Raji (cell line): Measurements from ENCODE around the gene SLC9A5.

Experiments used
- POLR2A ChIP-seq: IDR thresholded peaks from 2 replicates; pipeline ENCODE4 v1.6.1; 2011; ENCODE audit warnings: low read depth, low read length, control low read depth; ENCODE audit not compliant: insufficient read depth

Gene SLC9A5

DNA sequence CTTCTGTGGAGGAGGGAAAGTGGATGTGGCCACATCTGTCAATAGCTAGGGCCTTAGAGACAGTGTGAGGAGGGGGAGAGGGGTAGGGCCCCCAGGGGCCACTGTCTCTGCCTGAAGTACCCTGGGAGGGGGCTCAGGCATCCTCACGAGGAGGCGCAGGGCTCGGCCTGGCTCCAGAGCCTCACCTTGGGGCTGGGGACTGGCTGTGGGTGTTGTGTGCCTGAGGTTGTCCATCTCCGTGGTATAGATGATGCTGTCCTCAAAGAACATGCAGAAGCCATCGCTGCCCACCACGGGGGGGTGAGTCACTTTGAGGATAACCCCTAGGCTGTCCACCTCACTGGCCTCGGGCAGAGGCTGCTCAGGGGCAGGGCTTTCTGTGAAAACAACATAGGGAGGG lies 42.7 kb downstream of the SLC9A5 start:
- TF ChIP-seq POLR2A = no peak

DNA sequence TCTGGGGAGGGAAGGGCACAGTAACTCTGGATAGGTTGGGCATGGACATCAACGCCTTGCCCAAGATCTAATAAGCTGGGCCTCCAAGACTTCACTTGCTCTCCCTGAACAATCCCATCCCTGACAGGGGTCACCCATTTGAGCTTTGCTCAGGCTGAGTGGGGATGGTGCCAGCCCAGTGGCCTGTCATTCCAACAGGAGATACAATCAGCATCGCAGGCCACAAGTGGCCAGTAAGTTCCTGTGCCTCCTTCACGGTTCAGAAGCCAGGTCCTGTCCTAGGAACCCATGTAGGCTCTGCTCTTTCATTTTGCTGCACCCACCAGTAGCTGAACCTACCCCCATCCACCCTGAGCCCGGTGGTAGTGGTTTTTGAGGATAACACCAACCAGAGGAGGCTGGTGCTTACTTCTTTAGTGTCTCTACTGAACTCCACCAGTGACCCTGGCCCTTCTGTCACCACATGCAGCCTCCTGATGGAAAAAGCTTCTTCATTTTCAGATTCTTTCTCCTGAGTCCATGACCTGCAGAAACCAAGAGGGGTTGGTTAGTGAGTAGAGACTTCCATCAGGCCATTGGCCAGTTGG lies 45.5 kb downstream of the SLC9A5 start:
- TF ChIP-seq POLR2A = no peak

DNA sequence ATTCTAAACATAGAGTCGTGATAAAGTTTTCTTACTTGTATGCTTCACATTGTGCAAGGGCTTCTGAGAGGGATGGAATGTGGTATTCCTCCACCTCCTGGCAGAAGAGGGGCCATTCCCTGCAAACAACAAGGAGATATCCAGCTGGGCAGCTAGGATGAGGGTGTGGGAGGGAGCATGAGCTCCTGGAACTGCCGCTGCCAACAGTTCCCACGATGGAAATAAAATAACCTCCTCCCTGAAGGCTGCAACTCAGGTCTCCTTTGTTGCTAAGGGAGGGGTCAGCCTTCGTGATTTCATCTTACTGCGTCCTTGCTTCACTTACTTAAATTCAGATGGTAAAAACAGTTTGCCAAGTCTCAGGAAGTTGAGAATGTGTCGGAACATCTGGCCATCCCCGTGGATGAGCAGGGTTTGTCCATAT lies 46.2 kb downstream of the SLC9A5 start:
- TF ChIP-seq POLR2A = no peak

DNA sequence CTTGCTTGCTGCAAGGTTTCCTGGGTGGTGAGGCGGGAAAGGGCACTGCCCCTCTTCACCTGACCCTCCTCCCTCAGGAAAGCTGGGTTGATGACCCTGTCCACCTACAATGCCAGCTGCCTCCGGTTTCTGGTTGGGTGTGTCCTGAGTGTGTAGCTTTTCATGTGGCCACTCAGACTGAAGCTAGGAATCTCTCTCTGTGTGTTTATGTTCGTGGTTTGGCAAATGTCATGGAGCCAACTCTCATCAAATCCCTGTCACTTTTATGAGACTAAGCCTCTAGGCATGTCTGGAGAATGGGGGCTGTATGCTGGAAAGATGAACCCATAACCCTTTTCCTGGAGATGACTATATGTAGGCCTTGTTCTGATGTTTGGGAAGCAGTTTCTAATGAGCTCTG lies 47.6 kb downstream of the SLC9A5 start:
- TF ChIP-seq POLR2A = no peak

DNA sequence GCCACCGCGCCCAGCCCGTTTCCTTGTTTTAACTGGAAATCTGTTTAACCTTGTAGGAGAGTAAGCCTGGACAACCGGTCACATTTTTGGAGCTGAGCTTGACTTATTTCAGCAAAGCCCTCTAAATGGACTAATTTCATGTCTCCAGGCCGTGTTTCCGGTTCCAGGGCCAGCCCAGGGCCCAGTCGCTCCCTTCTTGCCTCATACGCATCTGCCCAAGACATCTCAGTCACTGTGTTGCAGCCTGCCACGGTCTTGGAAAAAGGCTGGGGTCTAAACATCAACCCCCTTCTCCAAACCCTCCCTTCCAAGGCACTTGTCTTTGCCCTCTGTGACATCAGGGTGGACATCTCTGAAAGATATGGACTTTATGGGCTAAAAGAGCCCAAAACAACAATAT lies 49.5 kb downstream of the SLC9A5 start:
- no peak for TF ChIP-seq POLR2A

DNA sequence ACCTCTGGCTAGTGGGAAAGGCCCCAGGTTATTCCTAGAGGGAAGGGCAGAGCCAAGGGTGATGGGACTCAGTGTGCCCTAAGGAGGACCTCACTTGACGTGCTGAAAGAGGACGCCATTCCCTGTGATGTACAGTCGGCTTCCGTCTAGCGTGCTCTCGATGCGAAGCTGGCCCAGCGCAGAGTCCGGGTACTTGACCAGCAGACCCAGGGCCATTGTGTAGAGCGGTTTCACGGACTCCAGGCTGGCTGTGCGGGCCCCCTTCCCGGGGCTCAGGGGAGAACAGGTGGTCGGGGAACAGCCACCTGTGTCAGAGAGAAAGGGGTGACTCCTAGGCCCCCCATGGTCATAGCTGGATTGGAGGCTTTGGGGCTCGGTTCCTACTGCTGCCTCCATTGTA lies 50.5 kb downstream of the SLC9A5 start:
- no peak for TF ChIP-seq POLR2A

DNA sequence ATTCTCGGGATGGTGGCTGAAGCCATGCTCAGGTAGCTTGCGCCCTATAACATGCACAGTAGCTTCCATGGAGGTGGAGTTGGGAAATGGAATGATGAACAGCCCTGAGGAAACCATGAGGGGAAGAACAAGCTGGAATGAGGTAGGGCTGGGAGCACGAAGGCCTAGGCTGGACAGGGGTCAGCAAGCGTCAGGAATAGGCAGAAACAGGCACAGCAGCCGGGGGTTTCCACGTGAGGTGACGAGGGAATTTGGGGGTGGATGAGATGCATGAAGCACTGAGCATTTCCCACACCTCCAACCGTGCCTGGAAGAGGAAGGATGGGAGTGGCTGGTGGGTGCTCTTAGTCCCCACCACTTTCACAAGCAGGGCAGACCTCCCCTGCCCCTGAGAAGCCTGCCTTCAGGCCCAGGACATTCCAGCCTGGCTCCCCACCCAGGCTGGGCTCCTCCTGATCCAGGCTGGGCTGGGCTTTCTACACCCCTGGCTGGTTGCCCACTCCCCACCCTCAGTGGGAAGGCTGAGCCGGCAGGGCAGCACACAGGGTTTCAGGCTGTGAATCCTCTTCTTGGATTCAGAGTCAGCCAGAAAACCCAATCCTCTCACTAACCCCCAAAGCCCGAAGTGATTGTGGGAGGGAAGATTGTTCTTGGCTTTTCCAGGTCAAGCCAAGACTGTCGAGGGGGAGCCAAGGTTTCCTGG lies 52.5 kb downstream of the SLC9A5 start:
- no peak for TF ChIP-seq POLR2A

DNA sequence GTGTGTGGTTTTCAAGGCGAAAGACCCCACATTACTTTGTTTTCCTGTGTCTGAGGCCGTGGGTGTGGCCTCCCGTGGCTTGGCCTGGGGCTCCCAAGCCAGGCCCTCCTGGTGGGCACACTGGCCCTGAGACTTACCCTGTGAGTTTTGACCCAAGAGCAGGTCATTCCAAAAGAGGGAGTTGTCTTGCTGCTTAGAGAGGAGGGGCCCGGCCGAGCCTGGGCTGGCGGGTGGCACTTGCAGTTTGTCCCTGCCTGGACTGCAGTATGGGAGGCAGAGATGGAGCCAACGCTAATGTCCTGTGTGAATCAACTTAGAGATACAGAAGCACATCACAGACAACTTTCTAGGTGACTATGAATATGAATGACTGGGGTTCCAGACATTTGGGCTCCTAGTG lies 53.3 kb downstream of the SLC9A5 start:
- TF ChIP-seq POLR2A = no peak

DNA sequence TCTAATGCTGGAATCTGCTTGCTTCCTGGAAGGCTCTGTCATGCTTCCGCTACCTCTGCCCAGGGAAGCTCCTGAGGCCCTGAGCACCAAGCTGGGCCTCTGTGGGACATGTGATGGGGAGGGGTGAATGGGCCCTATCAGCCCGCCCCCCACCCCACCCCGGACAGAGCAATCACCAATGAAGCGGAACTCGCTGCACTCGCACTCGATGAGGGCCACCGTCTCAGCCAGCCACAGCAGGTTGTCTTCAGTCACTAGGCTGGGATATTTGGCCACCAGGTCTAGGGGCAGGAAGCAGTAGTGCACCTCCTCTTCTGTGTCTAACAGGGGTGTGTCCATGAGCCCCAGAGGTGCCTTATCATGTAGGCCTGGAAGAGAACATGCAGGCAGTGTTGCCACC lies 54.2 kb downstream of the SLC9A5 start:
- no peak for TF ChIP-seq POLR2A

DNA sequence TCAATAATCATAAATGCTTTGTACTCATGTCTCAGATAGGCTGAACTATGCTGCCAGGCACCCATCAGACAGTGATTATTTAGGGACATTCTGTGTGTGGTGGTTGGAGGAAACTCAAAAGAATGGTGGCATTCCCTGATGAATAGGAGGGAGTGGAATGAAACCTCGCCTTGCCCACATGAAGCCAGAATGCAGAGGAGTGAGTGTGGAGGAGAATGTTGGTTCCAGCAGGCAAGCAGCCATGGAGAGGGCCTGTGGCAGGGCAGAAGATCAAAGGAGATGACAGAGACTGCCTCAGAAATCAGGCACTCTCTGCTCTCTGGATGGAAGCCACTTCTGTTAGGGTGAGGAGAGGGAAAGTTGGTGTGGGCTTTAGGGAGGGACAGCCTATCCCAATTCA lies 55.2 kb downstream of the SLC9A5 start:
- no peak for TF ChIP-seq POLR2A

DNA sequence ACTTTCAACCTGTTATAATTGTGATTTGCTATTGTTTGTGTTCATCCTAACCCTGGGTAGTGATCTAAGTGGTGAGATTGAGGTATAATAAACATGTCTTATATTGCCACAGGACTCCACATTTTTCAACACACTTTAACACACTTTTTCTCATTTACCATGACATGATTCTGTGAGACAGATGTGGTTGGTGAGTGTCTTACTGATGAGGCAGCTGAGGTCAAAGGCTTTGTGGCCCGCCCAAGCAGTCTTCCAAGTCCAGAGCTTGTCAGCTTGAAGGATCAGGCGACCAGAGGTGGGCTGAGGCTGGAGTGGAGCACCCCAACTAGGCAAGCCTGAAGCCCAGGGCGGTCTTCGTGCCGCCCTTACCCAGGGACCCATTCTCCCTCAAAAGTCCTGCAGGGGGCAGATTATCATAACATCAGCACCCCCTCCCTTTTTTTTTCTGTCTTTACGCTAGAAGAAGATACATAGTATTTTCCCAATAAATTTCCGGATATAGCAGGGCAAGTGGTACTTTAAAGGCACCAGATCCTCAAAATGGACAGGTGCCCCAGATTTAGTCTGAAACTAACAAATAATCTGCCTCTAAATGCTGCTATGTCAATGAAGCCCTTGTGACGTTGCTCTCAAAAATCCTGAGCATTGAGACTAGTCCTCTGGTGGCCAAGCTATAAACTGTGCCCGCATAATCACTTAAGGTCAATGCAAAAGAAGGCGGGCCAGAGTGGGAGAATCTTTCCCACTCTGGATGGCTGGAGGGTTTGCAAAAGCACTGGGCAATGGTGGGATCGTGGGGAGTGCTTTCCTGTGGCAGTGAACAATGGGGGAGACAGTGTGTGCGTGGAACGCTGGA lies 56.7 kb downstream of the SLC9A5 start:
- no peak for TF ChIP-seq POLR2A

DNA sequence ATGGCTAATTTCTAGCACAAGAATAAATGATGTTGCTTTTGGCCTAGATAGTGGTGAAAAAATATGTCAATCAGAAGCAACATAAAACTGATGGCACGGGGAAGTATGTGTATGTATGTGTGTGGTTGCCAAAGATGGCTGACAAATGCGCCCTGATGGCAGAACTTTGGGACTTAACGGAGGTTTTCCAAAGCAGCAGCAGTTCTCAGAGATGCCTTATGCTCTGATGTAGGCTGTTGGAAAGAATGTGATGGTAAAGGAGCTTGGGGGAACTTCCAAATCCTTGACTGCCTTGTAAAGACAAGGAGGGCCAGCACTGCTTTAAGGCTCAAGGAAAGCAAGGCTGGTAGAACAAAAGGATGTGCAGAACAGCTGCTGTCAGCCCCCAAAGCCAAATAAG lies 61.8 kb downstream of the SLC9A5 start:
- TF ChIP-seq POLR2A = no peak

DNA sequence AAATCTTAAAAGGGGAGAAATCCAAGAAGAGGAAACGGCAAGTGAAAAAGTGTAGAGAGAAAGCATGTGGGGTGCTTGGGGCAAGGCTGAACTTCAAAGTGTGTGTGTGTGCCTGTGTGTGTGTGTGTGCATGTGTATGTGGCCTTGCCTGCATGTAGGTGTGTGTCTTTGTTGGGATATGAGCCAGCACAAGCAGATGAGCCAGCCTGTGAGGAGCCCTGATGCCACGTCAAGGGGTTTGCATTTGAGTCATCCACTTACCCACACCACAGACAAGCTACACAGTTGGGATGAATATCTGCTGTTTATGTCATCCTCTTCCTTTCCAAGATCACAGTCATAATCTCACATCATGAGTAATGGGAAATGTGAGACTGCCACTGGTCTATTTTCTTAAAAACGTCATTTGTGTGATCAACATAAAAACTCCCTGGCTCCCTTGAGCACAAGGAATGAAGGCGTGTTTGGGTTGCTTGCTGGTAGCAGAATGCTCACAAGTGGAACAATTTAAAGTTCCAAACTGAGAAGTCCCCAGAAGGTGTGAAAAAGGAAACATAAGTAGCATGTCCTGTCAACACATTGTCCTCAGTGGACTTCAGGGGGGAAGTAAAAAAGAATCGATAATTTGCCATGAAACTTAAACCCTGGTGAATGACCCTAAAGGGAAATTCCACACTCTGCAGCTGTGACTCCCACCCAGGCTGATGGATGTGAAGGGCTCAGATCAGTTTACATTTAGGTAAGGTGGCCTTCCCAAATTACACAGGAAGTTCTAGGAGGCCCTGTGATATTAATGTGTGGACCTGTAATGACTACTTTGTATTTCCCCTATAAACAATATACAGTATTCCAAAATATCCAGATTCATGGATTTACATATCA lies 63.1 kb downstream of the SLC9A5 start:
- no peak for TF ChIP-seq POLR2A

DNA sequence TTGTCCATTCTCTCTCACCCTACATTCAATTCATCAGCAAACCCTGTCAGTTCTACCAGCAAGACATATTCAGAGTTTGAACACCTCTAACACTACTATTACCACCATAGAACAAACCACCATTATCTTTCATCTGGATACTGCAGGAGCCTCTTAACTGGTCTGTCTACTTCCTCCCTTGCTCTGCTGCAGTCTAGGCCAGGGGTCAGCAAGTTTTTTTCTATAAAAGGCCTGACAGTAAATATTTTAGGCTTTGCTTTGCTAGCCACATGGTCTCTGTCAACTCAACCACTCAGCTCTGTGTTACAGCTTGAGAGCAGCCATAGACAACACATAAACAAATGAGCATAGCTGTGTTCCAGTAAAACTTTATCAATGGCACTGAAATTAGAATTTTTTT lies 63.9 kb downstream of the SLC9A5 start:
- TF ChIP-seq POLR2A = no peak

DNA sequence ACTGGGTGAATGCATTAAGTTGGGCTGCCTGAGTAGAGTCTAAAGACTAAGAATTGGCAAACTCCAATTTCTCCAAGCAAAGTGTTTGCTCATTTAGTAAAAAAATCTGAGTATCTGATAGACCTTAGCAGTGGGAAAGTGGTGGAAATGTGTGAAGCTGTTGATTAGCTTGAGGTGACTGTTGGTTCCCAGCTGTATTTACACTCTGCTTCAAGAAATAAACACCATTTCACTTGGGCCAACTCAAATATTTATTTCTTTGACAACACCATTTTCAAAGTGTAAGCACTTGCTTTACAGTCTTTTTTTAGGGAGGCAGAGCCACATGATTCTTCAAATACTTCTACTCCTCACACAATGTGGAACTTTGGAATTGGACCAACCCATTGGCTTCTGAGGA lies 69.1 kb downstream of the SLC9A5 start:
- no peak for TF ChIP-seq POLR2A
